ENCODE results near the gene DRAM1.
"Not testable (repeated sequence)": the region's sequence is repeated elsewhere in the genome, so short reads cannot be mapped to it uniquely, and the experiment has no call there.

The DRAM1 gene

GRCh38 chr12:101884174-101884573 is 6.8 kb downstream of the DRAM1 start:
- ChIA-PET CTCF (interaction anchor here (0.6 kb wide), 1 partner anchor 28 kb away, joined by 4 read pairs; no protein-coding TSS in a partner anchor), POLR2A (ENCODE audit: low non-redundant PET) (no interaction called here)
- no peak for DNase-seq (ENCODE audit: low spot score)
- TF ChIP-seq CTCF (conservative IDR thresholded peaks at IDR 0.05; ENCODE audit: low read depth), result no peak
- H3K27ac ChIP-seq, result no peak overlapping the region

GRCh38 chr12:101884781-101885340 is 7.5 kb downstream of the DRAM1 start:
- CTCF ChIA-PET; POLR2A ChIA-PET (ENCODE audit: low non-redundant PET); DNase-seq (ENCODE audit: low spot score); H3K27ac ChIP-seq: not testable (repeated sequence)

- POLR2A ChIA-PET (ENCODE audit: low non-redundant PET), result no interaction called here
- DNase-seq (ENCODE audit: low spot score), result no peak
- no peak overlapping the region for H3K27ac ChIP-seq
- TF ChIP-seq CTCF (conservative IDR thresholded peaks at IDR 0.05; ENCODE audit: low read depth), result no peak
- CTCF ChIA-PET, result no interaction called here
Observed at GRCh38 chr12:101885912-101886561, 8.7 kb downstream of the DRAM1 start.

- H3K27ac ChIP-seq, result no peak overlapping the region
- ChIA-PET CTCF (no interaction called here), POLR2A (ENCODE audit: low non-redundant PET) (interaction anchor here (0.6 kb wide), 1 partner anchor 518 kb away, joined by 8 read pairs; no protein-coding TSS in a partner anchor)
- TF ChIP-seq CTCF (conservative IDR thresholded peaks at IDR 0.05; ENCODE audit: low read depth), result no peak
- no peak for DNase-seq (ENCODE audit: low spot score)
Observed at GRCh38 chr12:101889211-101889752, 11.9 kb downstream of the DRAM1 start.

GRCh38 chr12:101891462-101891971 is 14.1 kb downstream of the DRAM1 start:
- no peak for DNase-seq (ENCODE audit: low spot score)
- POLR2A ChIA-PET (ENCODE audit: low non-redundant PET), result no interaction called here
- CTCF ChIA-PET, result no interaction called here
- no peak for TF ChIP-seq CTCF (conservative IDR thresholded peaks at IDR 0.05; ENCODE audit: low read depth)
- H3K27ac ChIP-seq, result peak overlapping the region; percentile 73

DNA sequence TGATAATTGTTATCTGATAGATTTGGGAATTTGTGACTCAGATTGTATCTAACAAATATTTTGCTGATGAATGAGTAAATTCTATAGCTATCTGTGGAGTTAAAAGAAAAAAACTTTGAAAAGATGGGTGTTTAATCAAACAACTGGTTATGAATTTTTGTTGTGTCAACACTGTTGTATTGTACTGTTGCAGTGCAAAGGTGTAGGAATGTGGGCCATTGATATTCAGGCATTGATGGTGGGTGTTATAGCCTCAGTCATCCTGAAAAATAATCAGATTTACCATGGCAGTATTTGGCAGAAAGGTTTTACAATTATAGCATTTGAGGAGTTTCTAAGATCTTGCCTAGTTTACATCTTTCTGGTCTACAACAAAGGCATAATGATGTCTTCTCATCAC is 15.4 kb downstream of the DRAM1 start:
- DNase-seq (ENCODE audit: low spot score), result no peak
- POLR2A ChIA-PET (ENCODE audit: low non-redundant PET), result no interaction called here
- CTCF ChIA-PET, result interaction anchor here (0.6 kb wide), 1 partner anchor 990 kb away, joined by 4 read pairs; no protein-coding TSS in a partner anchor
- TF ChIP-seq CTCF (conservative IDR thresholded peaks at IDR 0.05; ENCODE audit: low read depth), result no peak
- H3K27ac ChIP-seq, result no peak overlapping the region

DNA sequence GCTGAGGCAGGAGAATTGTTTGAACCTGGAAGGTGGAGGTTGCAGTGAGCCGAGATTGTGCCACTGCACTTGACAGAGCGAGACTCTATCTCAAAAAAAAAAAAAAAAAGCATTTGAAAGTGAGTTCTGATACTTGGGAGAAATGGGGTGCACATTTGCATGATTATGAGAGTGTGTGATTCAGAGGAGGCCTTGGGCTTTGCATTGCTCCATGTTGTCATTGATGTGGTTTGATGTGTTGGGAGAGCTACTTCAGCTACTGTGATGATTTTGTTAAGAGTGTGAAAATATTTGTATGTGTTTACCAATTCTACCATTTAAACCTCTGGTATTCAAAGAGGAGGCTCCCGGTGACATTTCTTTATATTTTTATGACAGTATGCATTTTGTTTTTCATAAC is 24.4 kb downstream of the DRAM1 start:
- no peak for TF ChIP-seq CTCF (conservative IDR thresholded peaks at IDR 0.05; ENCODE audit: low read depth)
- H3K27ac ChIP-seq, result no peak overlapping the region
- CTCF ChIA-PET, result interaction anchor here (0.6 to 0.7 kb wide), 2 partner anchors 56 to 220 kb away, joined by 3 to 9 read pairs; no protein-coding TSS in a partner anchor
- POLR2A ChIA-PET (ENCODE audit: low non-redundant PET), result interaction anchor here (0.7 kb wide), 1 partner anchor 26 kb away, joined by 4 read pairs; no protein-coding TSS in a partner anchor
- no peak for DNase-seq (ENCODE audit: low spot score)

Data from RWPE1 (cell line).